CD8-positive, alpha-beta memory T cell (primary cell): ENCODE measurements around the gene CLK4. TPM values are rescaled to one million over a fixed set of nuclear protein-coding genes. Genes with fewer than 3 reads are reported as not detected.
A peak's percentile ranks its signal among the peaks of the same experiment; 100 is the strongest.

Experiments used
- CTCF ChIA-PET: fragments of 350-600 bp; sonication (Branson Sonifier 250); formaldehyde crosslinking; loops from one replicate; lab custom pipeline; 2021; ENCODE audit warnings: antibody characterized with exemption; lab: Charles Lee
- POLR2A ChIA-PET: fragments of 350-600 bp; sonication (Branson Sonifier 250); formaldehyde crosslinking; loops from one replicate; lab custom pipeline; 2021; ENCODE audit warnings: antibody characterized with exemption; lab: Charles Lee
- DNase-seq, 5 donors: peaks; one replicate each; pipeline versions ENCODE4 v3.0.0 to v3.0.0-alpha.2; 2020 to 2022; ENCODE audit warnings: mixed read lengths in 1 of 5
- H3K27ac ChIP-seq: one replicate; pipeline ENCODE4 v1.7.0; 2013; ENCODE audit warnings: low read depth, mild to moderate bottlenecking, low read length, moderate library complexity
- H3K27me3 ChIP-seq: 2 replicates; pipeline ENCODE4 v1.7.0; 2013; ENCODE audit warnings: low read length, mild to moderate bottlenecking; ENCODE audit not compliant: insufficient read depth, poor library complexity, severe bottlenecking
- H3K36me3 ChIP-seq: 2 replicates; pipeline ENCODE4 v1.7.0; 2013; ENCODE audit warnings: mild to moderate bottlenecking, low read length, moderate library complexity; ENCODE audit not compliant: insufficient read depth
- H3K4me1 ChIP-seq: 2 replicates; pipeline ENCODE4 v1.7.0; 2013; ENCODE audit warnings: mild to moderate bottlenecking, low read length, moderate library complexity; ENCODE audit not compliant: insufficient read depth
- H3K4me3 ChIP-seq: 2 replicates; pipeline ENCODE4 v1.7.0; 2013; ENCODE audit warnings: mild to moderate bottlenecking, low read length
- H3K9me3 ChIP-seq: 2 replicates; pipeline ENCODE4 v1.7.0; 2013; ENCODE audit warnings: mild to moderate bottlenecking, low read length
- H3K27ac Mint-ChIP-seq, 8 donors: one replicate each; pipeline ENCODE4 v1.8.0; 2020 to 2021; ENCODE audit warnings: mixed read lengths in 8 of 8, mild to moderate bottlenecking in 6 of 8, inconsistent platforms in 3 of 8, moderate library complexity in 3 of 8
- H3K27me3 Mint-ChIP-seq, 2 donors: one replicate each; pipeline ENCODE4 v1.8.0; 2020 to 2021; ENCODE audit warnings: mixed read lengths in 2 of 2, mild to moderate bottlenecking in 1 of 2, moderate library complexity in 1 of 2
- H3K36me3 Mint-ChIP-seq, 3 donors: one replicate each; pipeline ENCODE4 v1.8.0; 2020 to 2021; ENCODE audit warnings: mixed read lengths in 3 of 3, inconsistent platforms in 1 of 3, mild to moderate bottlenecking in 1 of 3
- H3K4me1 Mint-ChIP-seq, 3 donors: one replicate each; pipeline ENCODE4 v1.8.0; 2020 to 2021; ENCODE audit warnings: mixed read lengths in 3 of 3, inconsistent platforms in 1 of 3, mild to moderate bottlenecking in 1 of 3
- H3K4me3 Mint-ChIP-seq, 7 donors: one replicate each; pipeline ENCODE4 v1.8.0; 2020 to 2021; ENCODE audit warnings: mixed read lengths in 7 of 7, mild to moderate bottlenecking in 6 of 7, moderate library complexity in 4 of 7, inconsistent platforms in 2 of 7
- H3K9me3 Mint-ChIP-seq, 5 donors: one replicate each; pipeline ENCODE4 v1.8.0; 2020 to 2022; ENCODE audit warnings: mixed read lengths in 5 of 5, mild to moderate bottlenecking in 3 of 5, moderate library complexity in 2 of 5, inconsistent platforms in 1 of 5
- polyA plus RNA-seq: library from polyadenylated mRNA; unstranded; fragments of 300-500 nt; fragmentation: Illumina TruSeq; gene quantifications from one replicate; pipeline ENCODE4 v1.2.3, GENCODE V29; 2021
- total RNA-seq, 2 experiments: library from RNA; stranded (reverse); gene quantifications; one replicate each; pipeline ENCODE4 v1.2.3, GENCODE V29; 2021

Gene CLK4
- total and polyA plus RNA-seq, 3 experiments from 2014 or later, result 16.3 to 29.2 (median 27.4) TPM

GRCh38 chr5:178644826-178645545 lies 18.1 kb upstream of the CLK4 start:
- H3K27ac Mint-ChIP-seq, result no peak overlapping the region
- H3K27me3 Mint-ChIP-seq, result peaks cover 7 to 18% of the 10 kb centered on the region in 2 donors
- no peaks in the 10 kb centered on the region for H3K4me1 ChIP-seq
- H3K27me3 ChIP-seq, result no peaks in the 10 kb centered on the region
- H3K4me1 Mint-ChIP-seq, result no peaks in the 10 kb centered on the region
- no peaks in the 10 kb centered on the region for H3K36me3 ChIP-seq
- ChIA-PET POLR2A (no interaction called here), CTCF (no interaction called here)
- H3K36me3 Mint-ChIP-seq, result peaks cover 0 to 4% (median 2%) of the 10 kb centered on the region in 3 donors
- no peak overlapping the region for H3K27ac ChIP-seq
- DNase-seq, result no peak
- H3K9me3 Mint-ChIP-seq, result peaks cover 0 to 11% (median 0%) of the 10 kb centered on the region in 5 donors
- H3K4me3 Mint-ChIP-seq, result no peak overlapping the region
- no peak overlapping the region for H3K4me3 ChIP-seq
- no peaks in the 10 kb centered on the region for H3K9me3 ChIP-seq

DNA sequence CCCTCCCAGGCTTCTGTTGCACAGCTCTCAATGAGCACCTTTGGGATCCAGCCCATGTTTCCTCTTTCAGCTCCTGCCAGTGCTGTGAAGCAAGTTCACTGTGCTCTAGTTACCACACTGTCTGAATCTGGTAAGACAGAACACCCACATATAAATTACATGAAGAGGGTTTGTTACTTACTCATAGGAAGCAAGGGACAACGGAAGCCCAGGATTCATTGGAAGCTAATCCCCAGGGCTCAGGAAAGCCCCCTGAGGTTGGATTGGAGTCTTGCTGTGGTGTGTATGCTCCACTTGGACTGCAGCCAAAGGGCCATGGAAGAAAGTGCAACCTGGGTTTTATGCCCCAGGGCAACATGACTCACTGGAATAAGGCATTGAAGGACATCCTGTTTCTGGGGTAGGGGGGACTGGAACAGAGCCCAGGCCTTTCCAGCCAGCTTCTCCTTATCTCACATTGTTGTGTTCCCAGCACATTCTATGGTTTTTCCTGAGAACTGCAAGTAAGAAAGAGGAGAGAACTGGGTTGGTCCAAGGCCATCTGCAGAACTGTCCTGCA lies 15.6 kb upstream of the CLK4 start:
- H3K36me3 ChIP-seq, result no peaks in the 10 kb centered on the region
- ChIA-PET POLR2A (no interaction called here), CTCF (no interaction called here)
- H3K4me1 ChIP-seq, result no peaks in the 10 kb centered on the region
- DNase-seq, result no peak
- peaks cover 7 to 16% of the 10 kb centered on the region in 2 donors for H3K27me3 Mint-ChIP-seq
- no peaks in the 10 kb centered on the region for H3K4me1 Mint-ChIP-seq
- no peaks in the 10 kb centered on the region for H3K9me3 ChIP-seq
- H3K27ac ChIP-seq, result no peak overlapping the region
- no peaks in the 10 kb centered on the region for H3K36me3 Mint-ChIP-seq
- no peaks in the 10 kb centered on the region for H3K27me3 ChIP-seq
- no peak overlapping the region for H3K4me3 ChIP-seq
- H3K9me3 Mint-ChIP-seq, result peaks cover 0 to 4% (median 0%) of the 10 kb centered on the region in 5 donors
- H3K4me3 Mint-ChIP-seq, result no peak overlapping the region
- H3K27ac Mint-ChIP-seq, result no peak overlapping the region

DNA sequence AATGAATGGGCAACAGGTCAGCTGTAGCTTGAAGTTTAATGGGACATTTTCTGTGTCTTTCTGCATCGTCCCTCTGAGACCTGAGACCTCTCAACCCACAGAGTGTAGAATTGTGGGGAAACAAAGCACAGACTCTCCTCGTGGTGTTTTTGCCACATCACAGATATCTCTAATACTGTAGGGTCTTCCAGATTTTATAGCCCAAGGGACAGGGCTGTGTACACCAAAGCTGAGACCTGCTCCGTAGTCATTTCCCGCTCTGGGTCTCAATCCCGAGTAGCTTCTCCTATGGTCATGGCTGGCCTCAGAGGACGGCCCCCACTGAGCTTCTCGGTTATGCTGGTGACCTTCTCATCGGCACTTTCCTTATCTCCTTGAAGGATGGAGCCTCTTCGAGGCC lies 14.9 kb upstream of the CLK4 start:
- Mint-ChIP-seq H3K36me3 (no peaks in the 10 kb centered on the region), H3K27ac (no peak overlapping the region), H3K4me3 (no peak overlapping the region), H3K4me1 (no peaks in the 10 kb centered on the region), H3K9me3 (peaks cover 0 to 4% (median 0%) of the 10 kb centered on the region in 5 donors), H3K27me3 (peaks cover 7 to 18% of the 10 kb centered on the region in 2 donors)
- no peaks in the 10 kb centered on the region for H3K36me3 ChIP-seq
- no peaks in the 10 kb centered on the region for H3K9me3 ChIP-seq
- no peaks in the 10 kb centered on the region for H3K4me1 ChIP-seq
- H3K27me3 ChIP-seq, result no peaks in the 10 kb centered on the region
- no peak overlapping the region for H3K4me3 ChIP-seq
- POLR2A ChIA-PET, result no interaction called here
- no peak for DNase-seq
- no peak overlapping the region for H3K27ac ChIP-seq
- CTCF ChIA-PET, result interaction anchor here (0.7 kb wide), 1 partner anchor 16 kb away, joined by 3 read pairs; no protein-coding TSS in a partner anchor

GRCh38 chr5:178640331-178641045 lies 13.6 kb upstream of the CLK4 start:
- H3K4me1 ChIP-seq, result no peaks in the 10 kb centered on the region
- Mint-ChIP-seq H3K36me3 (no peaks in the 10 kb centered on the region), H3K9me3 (peaks cover 0 to 4% (median 0%) of the 10 kb centered on the region in 5 donors), H3K27me3 (peaks cover 7 to 21% of the 10 kb centered on the region in 2 donors), H3K27ac (no peak overlapping the region), H3K4me3 (no peak overlapping the region), H3K4me1 (no peaks in the 10 kb centered on the region)
- CTCF ChIA-PET, result no interaction called here
- DNase-seq, result no peak
- H3K36me3 ChIP-seq, result no peaks in the 10 kb centered on the region
- H3K27ac ChIP-seq, result no peak overlapping the region
- POLR2A ChIA-PET, result no interaction called here
- no peak overlapping the region for H3K4me3 ChIP-seq
- no peaks in the 10 kb centered on the region for H3K9me3 ChIP-seq
- H3K27me3 ChIP-seq, result no peaks in the 10 kb centered on the region

- H3K36me3 Mint-ChIP-seq, result no peaks in the 10 kb centered on the region
- no peak for DNase-seq
- no peak overlapping the region for H3K4me3 ChIP-seq
- H3K4me1 Mint-ChIP-seq, result no peaks in the 10 kb centered on the region
- H3K9me3 Mint-ChIP-seq, result peaks cover 0 to 2% (median 0%) of the 10 kb centered on the region in 5 donors
- CTCF ChIA-PET, result no interaction called here
- H3K4me1 ChIP-seq, result no peaks in the 10 kb centered on the region
- H3K36me3 ChIP-seq, result no peaks in the 10 kb centered on the region
- no peak overlapping the region for H3K4me3 Mint-ChIP-seq
- H3K27ac Mint-ChIP-seq, result no peak overlapping the region
- peaks cover 8 to 34% of the 10 kb centered on the region in 2 donors for H3K27me3 Mint-ChIP-seq
- H3K27ac ChIP-seq, result no peak overlapping the region
- H3K9me3 ChIP-seq, result no peaks in the 10 kb centered on the region
- no peaks in the 10 kb centered on the region for H3K27me3 ChIP-seq
- POLR2A ChIA-PET, result interaction anchor here (1.3 kb wide), 1 partner anchor 10 kb away, joined by 3 read pairs; no protein-coding TSS in a partner anchor
Observed at GRCh38 chr5:178637356-178638074, 10.7 kb upstream of the CLK4 start.

- ChIA-PET CTCF (no interaction called here), POLR2A (no interaction called here)
- Histone ChIP-seq H3K27me3 (no peaks in the 10 kb centered on the region), H3K27ac (no peak overlapping the region), H3K36me3 (no peaks in the 10 kb centered on the region), H3K4me3 (no peak overlapping the region), H3K4me1 (peaks cover 3% of the 10 kb centered on the region), H3K9me3 (no peaks in the 10 kb centered on the region)
- H3K36me3 Mint-ChIP-seq, result no peaks in the 10 kb centered on the region
- no peaks in the 10 kb centered on the region for H3K9me3 Mint-ChIP-seq
- DNase-seq, result no peak
- H3K27me3 Mint-ChIP-seq, result peaks cover 6 to 23% of the 10 kb centered on the region in 2 donors
- peak overlapping the region in 1 of 7 donors; percentile 15 for H3K4me3 Mint-ChIP-seq
- H3K27ac Mint-ChIP-seq, result peak overlapping the region in 1 of 8 donors; percentile 34
- H3K4me1 Mint-ChIP-seq, result peaks cover 3 to 8% (median 5%) of the 10 kb centered on the region in 3 donors
Observed at GRCh38 chr5:178632285-178632684, 5.4 kb upstream of the CLK4 start.

DNA sequence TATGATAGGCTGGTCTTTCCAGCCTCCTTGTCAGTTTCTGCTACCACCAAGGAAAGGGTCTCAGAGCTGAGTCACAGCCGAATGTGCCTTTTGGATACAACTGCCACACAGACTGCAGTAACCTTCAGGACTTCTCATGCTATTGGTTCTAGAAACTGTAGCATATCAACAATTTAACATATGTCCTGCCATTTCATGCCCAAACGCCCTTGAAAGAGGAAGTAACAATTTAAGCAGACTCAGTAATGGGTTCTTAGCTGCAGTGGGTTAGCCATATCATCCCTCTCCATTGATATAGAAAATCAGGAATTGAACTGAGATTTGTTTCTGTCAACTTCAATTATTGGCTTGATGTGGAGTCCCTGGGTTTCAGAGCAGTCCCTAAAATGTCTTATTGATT lies 4.1 kb upstream of the CLK4 start:
- CTCF ChIA-PET, result no interaction called here
- no peak overlapping the region for H3K27ac ChIP-seq
- Mint-ChIP-seq H3K36me3 (peaks cover 0 to 8% (median 0%) of the 10 kb centered on the region in 3 donors), H3K4me1 (peaks cover 3 to 8% (median 5%) of the 10 kb centered on the region in 3 donors), H3K4me3 (no peak overlapping the region), H3K9me3 (no peaks in the 10 kb centered on the region), H3K27me3 (peaks cover 6 to 20% of the 10 kb centered on the region in 2 donors), H3K27ac (no peak overlapping the region)
- H3K36me3 ChIP-seq, result no peaks in the 10 kb centered on the region
- peaks cover 5% of the 10 kb centered on the region for H3K4me1 ChIP-seq
- H3K27me3 ChIP-seq, result no peaks in the 10 kb centered on the region
- POLR2A ChIA-PET, result no interaction called here
- no peak overlapping the region for H3K4me3 ChIP-seq
- no peak for DNase-seq
- H3K9me3 ChIP-seq, result no peaks in the 10 kb centered on the region
